ENCODE measurements around the gene ANKRA2. TPM values are rescaled to one million over a fixed set of nuclear protein-coding genes. Genes with fewer than 3 reads are reported as not detected.
A peak's percentile ranks its signal among the peaks of the same experiment; 100 is the strongest.
"Not testable (repeated sequence)": the region's sequence is repeated elsewhere in the genome, so short reads cannot be mapped to it uniquely, and the experiment has no call there.

The ANKRA2 gene
- total RNA-seq, 2 experiments from 2014 or later = 45.0 to 45.1 TPM

GRCh38 chr5:73514418-73514817 is 51.0 kb downstream of the ANKRA2 start:
- intact Hi-C loops (cut with DNase I, micrococcal nuclease) = no loop called here
- peaks cover 3% of the 10 kb centered on the region for H3K4me1 Mint-ChIP-seq (ENCODE audit: low read depth)
- POLR2A ChIA-PET = no interaction called here

GRCh38 chr5:73513996-73514395 is 51.4 kb downstream of the ANKRA2 start:
- Histone ChIP-seq H3K9me3 (ENCODE audit: control insufficient read depth in 1 of 2, insufficient read depth in 1 of 2, low read length in 2 of 2) (no peaks in the 10 kb centered on the region), H3K27me3 (ENCODE audit: control insufficient read depth in 1 of 2, insufficient read depth in 2 of 2, low read length in 2 of 2) (no peaks in the 10 kb centered on the region), H3K27ac (ENCODE audit: low read depth in 1 of 2, low read length in 2 of 2) (no peak overlapping the region), H3K36me3 (ENCODE audit: insufficient read depth, low read length) (no peaks in the 10 kb centered on the region), H3K4me3 (ENCODE audit: low read length) (no peak overlapping the region), H3K4me1 (ENCODE audit: insufficient read depth, low read length) (no peaks in the 10 kb centered on the region)
- H3K27me3 Mint-ChIP-seq = no peaks in the 10 kb centered on the region
- intact Hi-C loops (cut with DNase I, micrococcal nuclease) = no loop called here
- POLR2A ChIA-PET = no interaction called here
- H3K36me3 Mint-ChIP-seq (ENCODE audit: low read depth) = no peaks in the 10 kb centered on the region
- H3K4me1 Mint-ChIP-seq (ENCODE audit: low read depth) = no peaks in the 10 kb centered on the region
- CTCF ChIA-PET = no interaction called here
- no peak overlapping the region for H3K4me3 Mint-ChIP-seq
- DNase-seq (no peak), ATAC-seq (ENCODE audit: poor library complexity) (no peak)
- H3K9me3 Mint-ChIP-seq = no peaks in the 10 kb centered on the region
- H3K27ac Mint-ChIP-seq = no peak overlapping the region
- TF ChIP-seq CTCF (IDR thresholded peaks at IDR 0.05) = no peak

More at GRCh38 chr5:73514418-73514817, 51.0 kb downstream of the ANKRA2 start:
- H3K27me3 Mint-ChIP-seq = no peaks in the 10 kb centered on the region
- Histone ChIP-seq H3K36me3 (ENCODE audit: insufficient read depth, low read length) (no peaks in the 10 kb centered on the region), H3K27me3 (ENCODE audit: control insufficient read depth in 1 of 2, insufficient read depth in 2 of 2, low read length in 2 of 2) (no peaks in the 10 kb centered on the region), H3K4me3 (ENCODE audit: low read length) (no peak overlapping the region), H3K27ac (ENCODE audit: low read depth in 1 of 2, low read length in 2 of 2) (no peak overlapping the region), H3K4me1 (ENCODE audit: insufficient read depth, low read length) (peaks cover 4% of the 10 kb centered on the region), H3K9me3 (ENCODE audit: control insufficient read depth in 1 of 2, insufficient read depth in 1 of 2, low read length in 2 of 2) (no peaks in the 10 kb centered on the region)
- no peak overlapping the region for H3K27ac Mint-ChIP-seq
- no peak for TF ChIP-seq CTCF (IDR thresholded peaks at IDR 0.05)
- ATAC-seq (ENCODE audit: poor library complexity) (no peak), DNase-seq (no peak)
- H3K9me3 Mint-ChIP-seq = no peaks in the 10 kb centered on the region
- H3K36me3 Mint-ChIP-seq (ENCODE audit: low read depth) = no peaks in the 10 kb centered on the region
- CTCF ChIA-PET = no interaction called here
- H3K4me3 Mint-ChIP-seq = no peak overlapping the region

GRCh38 chr5:73508521-73508920 is 56.9 kb downstream of the ANKRA2 start:
- peaks cover 34% of the 10 kb centered on the region for H3K36me3 ChIP-seq (ENCODE audit: insufficient read depth, low read length)
- H3K27ac Mint-ChIP-seq; DNase-seq; H3K4me3 ChIP-seq (ENCODE audit: low read length); H3K9me3 Mint-ChIP-seq; intact Hi-C loops (cut with DNase I, micrococcal nuclease); H3K27me3 Mint-ChIP-seq; H3K4me3 Mint-ChIP-seq; H3K27me3 ChIP-seq (ENCODE audit: control insufficient read depth in 1 of 2, insufficient read depth in 2 of 2, low read length in 2 of 2); H3K27ac ChIP-seq (ENCODE audit: low read depth in 1 of 2, low read length in 2 of 2); H3K4me1 ChIP-seq (ENCODE audit: insufficient read depth, low read length); H3K4me1 Mint-ChIP-seq (ENCODE audit: low read depth); H3K9me3 ChIP-seq (ENCODE audit: control insufficient read depth in 1 of 2, insufficient read depth in 1 of 2, low read length in 2 of 2): not testable (repeated sequence)
- peak; percentile 89 for ATAC-seq (ENCODE audit: poor library complexity)
- ChIA-PET POLR2A (interaction anchor here (0.6 kb wide), 1 partner anchor 114 kb away, joined by 3 read pairs; no protein-coding TSS in a partner anchor), CTCF (interaction anchor here (1.4 to 1.6 kb wide), 2 partner anchors 10 to 11 kb away, joined by 3 to 5 read pairs; no protein-coding TSS in a partner anchor)
- H3K36me3 Mint-ChIP-seq (ENCODE audit: low read depth) = peaks cover 35% of the 10 kb centered on the region

- Mint-ChIP-seq H3K27ac (no peak overlapping the region), H3K36me3 (ENCODE audit: low read depth) (peaks cover 50% of the 10 kb centered on the region), H3K4me3 (no peak overlapping the region), H3K9me3 (no peaks in the 10 kb centered on the region), H3K27me3 (no peaks in the 10 kb centered on the region), H3K4me1 (ENCODE audit: low read depth) (peaks cover 6% of the 10 kb centered on the region)
- Histone ChIP-seq H3K4me1 (ENCODE audit: insufficient read depth, low read length) (no peaks in the 10 kb centered on the region), H3K36me3 (ENCODE audit: insufficient read depth, low read length) (peaks cover 48% of the 10 kb centered on the region), H3K9me3 (ENCODE audit: control insufficient read depth in 1 of 2, insufficient read depth in 1 of 2, low read length in 2 of 2) (no peaks in the 10 kb centered on the region), H3K27me3 (ENCODE audit: control insufficient read depth in 1 of 2, insufficient read depth in 2 of 2, low read length in 2 of 2) (no peaks in the 10 kb centered on the region), H3K4me3 (ENCODE audit: low read length) (no peak overlapping the region), H3K27ac (ENCODE audit: low read depth in 1 of 2, low read length in 2 of 2) (no peak overlapping the region)
- TF ChIP-seq CTCF (IDR thresholded peaks at IDR 0.05) = no peak
- no peak for DNase-seq
- POLR2A ChIA-PET = no interaction called here
- ATAC-seq (ENCODE audit: poor library complexity) = no peak
- CTCF ChIA-PET = interaction anchor here (1.1 to 1.4 kb wide), 2 partner anchors 11 to 56 kb away, joined by 3 read pairs; no protein-coding TSS in a partner anchor
- intact Hi-C loops (cut with DNase I, micrococcal nuclease) = no loop called here
Observed at GRCh38 chr5:73507062-73507461, 58.4 kb downstream of the ANKRA2 start.
